A673 (cell line): Measurements from ENCODE around the gene EPS8.

Experiments used
- EZH2 ChIP-seq: fragments of 200-600 bp; sonication (generic); IDR thresholded peaks from 2 replicates; pipeline ENCODE4 v1.6.1; 2017; ENCODE audit warnings: borderline replicate concordance, low read depth, mild to moderate bottlenecking, mixed read lengths, antibody characterized with exemption, low read length; ENCODE audit not compliant: poor library complexity, severe bottlenecking
- TF ChIP-seq, protein P1 (sequence below): fragments of 300-800, 200-600 bp; sonication (generic); conservative IDR thresholded peaks from 2 replicates; pipeline ENCODE4 v1.5.1; 2017; ENCODE audit warnings: low read depth, mild to moderate bottlenecking, antibody characterized with exemption, low read length, moderate library complexity, mixed read lengths

DNA sequence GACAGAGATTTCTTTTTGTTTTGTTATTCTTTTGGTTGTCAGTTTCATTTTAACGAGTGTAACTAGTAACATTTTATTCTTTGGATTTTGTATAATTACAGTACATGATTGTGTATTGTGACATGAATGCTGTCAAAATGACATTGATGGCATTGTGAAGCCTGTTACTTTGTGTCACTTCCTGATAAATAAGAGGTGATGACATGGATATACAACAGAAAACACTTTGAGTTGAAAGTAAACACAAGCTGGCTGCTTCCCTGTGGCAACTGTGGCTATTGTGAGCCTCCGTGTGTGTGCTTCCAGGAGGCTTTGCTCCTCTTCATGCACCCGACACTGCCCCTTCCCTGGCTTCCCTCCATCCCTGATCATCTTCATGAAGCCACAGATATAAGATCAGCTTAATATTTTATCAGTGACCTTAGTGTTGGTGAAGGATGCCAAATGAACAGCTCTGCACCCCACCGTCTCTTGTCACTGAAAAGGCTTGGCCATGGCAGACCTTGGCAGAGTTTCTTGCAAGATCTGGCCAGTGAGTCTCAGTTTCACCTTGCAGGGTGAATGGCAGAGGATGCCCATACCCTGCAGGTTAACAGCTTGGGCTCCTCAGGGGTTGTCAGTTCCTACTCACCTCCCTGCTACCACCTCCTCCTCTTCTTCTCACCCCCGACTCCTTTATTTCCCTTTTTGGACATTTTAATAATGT is 191.9 kb downstream of the EPS8 start:
- no peak for TF ChIP-seq EZH2
- TF ChIP-seq, protein P1, sequence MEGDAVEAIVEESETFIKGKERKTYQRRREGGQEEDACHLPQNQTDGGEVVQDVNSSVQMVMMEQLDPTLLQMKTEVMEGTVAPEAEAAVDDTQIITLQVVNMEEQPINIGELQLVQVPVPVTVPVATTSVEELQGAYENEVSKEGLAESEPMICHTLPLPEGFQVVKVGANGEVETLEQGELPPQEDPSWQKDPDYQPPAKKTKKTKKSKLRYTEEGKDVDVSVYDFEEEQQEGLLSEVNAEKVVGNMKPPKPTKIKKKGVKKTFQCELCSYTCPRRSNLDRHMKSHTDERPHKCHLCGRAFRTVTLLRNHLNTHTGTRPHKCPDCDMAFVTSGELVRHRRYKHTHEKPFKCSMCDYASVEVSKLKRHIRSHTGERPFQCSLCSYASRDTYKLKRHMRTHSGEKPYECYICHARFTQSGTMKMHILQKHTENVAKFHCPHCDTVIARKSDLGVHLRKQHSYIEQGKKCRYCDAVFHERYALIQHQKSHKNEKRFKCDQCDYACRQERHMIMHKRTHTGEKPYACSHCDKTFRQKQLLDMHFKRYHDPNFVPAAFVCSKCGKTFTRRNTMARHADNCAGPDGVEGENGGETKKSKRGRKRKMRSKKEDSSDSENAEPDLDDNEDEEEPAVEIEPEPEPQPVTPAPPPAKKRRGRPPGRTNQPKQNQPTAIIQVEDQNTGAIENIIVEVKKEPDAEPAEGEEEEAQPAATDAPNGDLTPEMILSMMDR = no peak
